GM18508 (cell line): ENCODE results near the gene ADAT3.

ENCODE experiments used
- ATAC-seq: cut with Tn5 transposase; IDR thresholded peaks from one replicate; pipeline ENCODE4 v1.9.1; 2021; ENCODE audit warnings: moderate number of reproducible peaks; ENCODE audit not compliant: insufficient read depth, unreplicated experiment

ADAT3 gene

DNA sequence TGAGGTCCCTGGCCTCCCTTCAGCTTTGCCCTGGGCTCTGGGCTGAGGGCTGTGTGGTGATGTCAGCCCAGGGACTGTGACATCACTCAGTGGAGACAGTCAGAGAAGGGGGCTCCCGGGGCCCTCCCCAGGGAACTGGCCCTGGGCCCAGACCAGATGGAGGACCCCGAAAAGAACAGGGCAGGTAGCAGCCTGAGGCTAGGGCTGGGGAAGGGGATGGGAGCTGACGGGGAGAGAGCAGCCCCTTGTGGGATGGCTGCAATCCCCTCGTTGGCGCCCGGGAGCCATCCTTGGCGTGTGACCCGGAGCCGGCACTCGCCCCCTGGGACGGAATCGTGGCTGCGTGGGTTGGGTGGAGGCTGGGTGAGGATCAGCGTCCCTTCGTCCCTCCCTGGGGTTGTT is 49.3 kb downstream of the ADAT3 start:
- no peak for ATAC-seq

DNA sequence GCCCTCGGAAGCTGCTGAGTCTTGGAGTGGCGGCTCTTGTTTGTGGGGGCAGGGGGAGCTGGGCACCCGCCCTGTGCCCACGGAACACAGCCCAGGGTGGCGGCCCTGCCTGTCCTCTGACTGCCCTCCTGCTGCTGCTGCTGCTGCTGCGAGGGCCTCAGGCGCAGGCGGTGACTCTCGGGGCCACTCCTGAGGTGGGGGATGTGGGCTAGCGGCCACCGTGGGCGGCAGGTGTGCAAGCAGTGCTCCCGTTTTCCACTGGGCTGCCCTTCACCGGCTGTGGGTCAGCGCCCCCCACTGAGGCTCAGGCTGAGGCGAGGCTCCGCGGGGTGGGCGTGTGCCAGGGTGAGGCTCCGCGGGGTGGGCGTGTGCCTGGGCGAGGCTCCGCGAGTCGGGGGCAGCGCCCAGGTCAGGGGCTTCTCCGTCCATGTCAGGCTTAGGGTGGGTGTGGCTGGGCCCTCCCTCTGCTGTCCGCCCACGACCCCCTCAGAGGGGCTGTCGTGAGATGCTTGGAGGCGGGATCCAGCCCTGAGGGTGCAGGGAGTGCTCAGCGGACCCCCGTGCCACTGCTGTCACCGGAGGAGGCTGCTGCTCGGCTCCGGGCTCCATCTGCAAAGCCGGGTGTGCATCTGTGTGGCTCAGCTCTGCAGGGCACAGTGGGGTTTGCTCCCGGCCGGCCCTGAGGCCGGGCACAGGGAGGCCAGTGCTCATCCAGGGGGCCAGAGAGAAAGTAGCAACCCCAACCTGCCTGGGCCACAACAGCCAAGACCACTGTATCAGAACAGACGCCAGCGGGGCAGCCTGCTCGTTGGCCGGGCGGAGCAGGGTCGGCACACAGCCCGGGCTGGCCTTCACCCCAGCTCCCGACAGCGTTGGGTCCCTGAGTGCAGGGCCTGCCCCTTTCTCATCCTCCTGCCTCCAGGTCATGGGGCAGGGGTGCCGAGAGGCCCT is 50.2 kb downstream of the ADAT3 start:
- ATAC-seq = no peak

DNA sequence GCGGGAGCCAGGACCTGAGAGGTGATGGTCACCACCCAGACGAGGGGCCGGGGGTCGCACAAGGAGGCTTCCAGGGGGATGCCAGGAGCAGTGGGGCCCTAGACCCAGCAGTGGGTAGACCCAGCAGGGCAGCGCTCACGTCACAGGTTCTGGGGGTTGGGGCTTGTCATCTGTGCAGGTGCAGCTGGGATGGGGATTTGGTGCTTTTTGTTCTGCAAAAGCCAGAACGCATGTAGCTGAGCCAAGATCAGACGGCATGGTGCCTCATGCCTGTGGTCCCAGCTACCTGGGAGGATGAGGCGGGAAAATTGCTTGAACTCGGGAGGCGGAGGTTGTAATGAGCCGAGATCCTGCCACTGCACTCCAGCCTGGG is 50.9 kb downstream of the ADAT3 start:
- ATAC-seq = no peak

DNA sequence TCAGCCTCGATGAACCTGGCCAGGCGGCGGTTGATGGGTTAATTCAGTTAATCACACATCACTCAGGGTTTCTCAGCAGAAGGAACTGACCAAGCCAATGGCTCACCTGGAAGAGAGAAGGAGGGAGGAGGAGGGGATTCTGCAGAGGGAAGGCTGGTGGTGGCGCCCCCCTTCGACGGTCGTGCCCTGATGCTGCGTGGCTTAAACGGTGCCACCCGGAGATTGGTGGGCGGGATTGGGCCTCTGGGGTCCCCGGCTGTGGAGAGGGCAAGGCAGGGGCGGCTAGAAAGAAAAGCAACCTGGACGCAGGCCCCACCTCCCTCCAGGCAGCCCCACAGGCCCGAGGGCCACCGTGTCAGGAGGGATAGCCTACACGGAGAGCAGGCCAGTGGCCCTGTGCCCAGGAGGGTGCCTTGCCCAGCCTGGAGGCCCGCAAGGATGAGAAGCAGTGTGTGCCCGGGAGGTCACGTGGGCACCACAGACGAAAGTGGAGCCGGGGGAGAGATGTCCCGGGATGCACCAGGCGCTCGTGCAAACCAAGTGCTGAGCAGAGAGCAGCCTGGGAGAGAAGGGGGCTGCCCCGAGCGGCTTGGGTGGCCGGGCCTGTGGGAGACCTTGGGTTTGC is 51.8 kb downstream of the ADAT3 start:
- no peak for ATAC-seq

DNA sequence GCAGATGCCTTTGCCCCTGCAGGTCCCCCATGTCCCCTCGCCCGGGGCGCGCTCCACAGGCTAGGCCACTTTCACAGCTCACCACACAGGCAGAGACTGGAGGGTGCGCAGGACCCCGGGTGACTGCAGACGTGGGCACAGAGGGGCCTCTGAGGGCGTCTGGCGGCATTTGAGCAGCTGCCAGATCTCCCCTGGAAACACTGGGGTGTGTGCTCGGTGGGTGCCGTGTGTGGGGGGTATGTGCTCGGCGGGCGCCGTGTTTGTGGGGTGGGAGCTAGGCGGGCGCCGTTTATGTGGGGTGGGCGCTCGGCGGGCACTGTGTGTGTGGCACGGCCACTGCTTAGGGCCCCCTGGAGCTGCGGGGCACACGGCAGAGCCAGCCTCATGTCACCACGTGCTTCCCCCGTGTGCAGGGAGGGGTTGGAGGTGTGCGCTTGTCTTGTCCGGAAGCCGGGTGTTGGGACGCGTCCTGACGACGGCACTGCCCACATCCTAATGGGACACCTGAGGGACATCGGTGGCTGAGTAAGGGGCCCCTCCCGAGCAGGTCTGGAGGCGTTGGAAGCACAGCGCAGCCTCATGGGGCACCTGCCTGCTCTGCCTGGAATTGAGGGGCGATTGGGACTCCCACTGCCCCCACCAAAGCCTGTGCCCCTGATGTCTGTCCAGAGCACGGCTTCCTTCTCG is 52.5 kb downstream of the ADAT3 start:
- no peak for ATAC-seq

DNA sequence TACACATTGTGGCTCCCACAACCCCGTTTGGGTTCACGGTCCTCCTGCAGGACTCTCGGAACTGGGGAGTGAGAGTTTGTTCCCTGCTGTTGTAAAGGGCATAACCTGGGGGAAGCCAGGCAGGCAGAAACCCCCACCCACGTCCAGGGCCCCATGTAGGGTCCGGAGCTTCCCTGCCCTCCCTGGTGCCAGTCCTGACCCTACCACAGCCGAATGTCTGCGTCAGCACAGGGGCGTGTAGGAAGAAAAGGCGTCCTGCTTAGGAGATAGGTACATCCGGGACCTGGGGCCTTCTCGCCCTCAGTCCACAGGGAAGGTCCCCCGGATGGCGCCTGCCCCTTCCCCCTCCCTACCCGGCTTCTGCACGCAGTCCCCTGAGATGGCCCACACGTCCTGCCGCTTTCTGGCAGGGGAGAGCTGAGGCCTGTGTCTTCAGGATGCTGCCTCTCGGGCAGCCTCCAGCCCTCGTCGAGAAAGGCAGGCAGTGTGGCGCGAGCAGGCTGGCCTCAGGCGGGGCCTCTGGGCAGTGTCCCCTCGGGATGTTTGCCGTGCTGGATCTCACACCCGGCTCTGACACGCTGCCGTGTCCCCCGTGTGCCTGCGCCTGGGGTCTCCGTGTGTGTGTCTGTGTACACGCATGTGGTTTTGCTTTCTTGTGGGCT is 54.9 kb downstream of the ADAT3 start:
- no peak for ATAC-seq

DNA sequence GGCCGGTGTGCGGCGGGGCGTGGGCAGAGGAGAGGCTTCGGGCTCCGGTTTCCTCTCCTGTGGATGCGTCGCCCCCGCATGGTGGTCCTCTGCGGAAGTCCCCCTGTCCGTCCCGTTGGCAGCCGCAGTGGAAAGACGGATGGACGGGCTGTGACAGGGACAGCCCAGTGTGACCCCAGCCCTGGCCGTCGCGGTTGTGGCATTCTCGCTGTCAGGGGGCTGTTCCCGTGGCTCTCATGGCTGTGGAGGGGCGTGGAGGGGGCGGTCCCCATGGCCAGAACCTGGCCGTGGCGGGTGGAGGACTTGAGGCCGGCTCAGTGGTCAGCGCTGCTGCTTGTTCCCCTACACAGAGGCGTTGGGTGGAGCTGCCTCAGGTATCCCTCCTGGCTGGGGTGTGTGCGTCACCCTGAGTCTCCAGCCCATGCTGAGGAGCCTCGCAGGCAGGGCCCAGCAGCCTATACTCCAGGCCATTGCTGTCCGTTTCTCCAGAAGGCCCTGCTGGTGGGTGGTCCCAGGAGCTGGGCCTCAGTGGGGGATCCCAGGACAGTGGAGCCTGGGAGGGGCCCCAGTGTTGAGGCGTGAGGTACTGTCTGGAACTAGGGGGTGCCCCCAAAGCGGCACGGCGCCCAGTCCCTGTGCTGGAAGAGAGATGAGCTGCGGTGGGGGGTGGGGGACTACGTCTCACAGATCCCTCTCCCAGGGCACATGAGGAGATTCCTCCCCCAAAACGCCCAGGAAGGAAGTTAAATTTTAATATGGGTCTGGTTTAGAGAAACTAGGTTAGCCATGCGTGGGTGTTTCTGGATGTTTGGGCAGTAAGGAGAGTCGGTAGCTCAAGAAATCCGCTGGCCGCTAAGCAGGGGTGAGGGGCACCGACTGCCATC is 56.0 kb downstream of the ADAT3 start:
- ATAC-seq = no peak

DNA sequence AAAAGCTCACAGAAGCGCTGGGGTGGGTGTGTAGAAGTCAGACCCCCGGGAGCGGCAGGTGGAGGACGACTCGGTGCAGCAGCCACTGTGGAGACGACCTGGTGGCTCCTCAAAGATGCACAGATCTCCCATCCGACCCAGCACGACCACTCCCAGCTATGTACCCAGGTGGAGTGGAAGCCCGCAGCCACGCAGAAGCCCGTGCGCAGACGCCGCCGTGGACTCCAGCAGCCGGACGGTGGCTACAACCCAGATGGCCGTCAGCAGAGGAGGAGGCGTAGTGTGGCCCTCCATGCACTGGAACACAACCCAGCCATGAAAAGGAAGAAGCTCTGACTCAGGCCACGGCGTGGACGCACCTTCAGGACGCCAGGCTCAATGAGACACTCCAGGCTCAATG is 57.5 kb downstream of the ADAT3 start:
- ATAC-seq = no peak
